Heart left ventricle (tissue), 16 donors: Measurements from ENCODE around the gene NKAIN4. TPM values are rescaled to one million over a fixed set of nuclear protein-coding genes. Genes with fewer than 3 reads are reported as not detected.

Experiments used
- ATAC-seq, 4 donors: fragments of 200-7000 bp; cut with Tn5 transposase; one replicate each; pipeline ENCODE4 v1.9.1; 2020 to 2022; ENCODE audit warnings: moderate library complexity in 4 of 4, mild to moderate bottlenecking in 3 of 4, moderate number of reproducible peaks in 1 of 4
- DNase-seq, 5 donors: peaks; one replicate each; pipeline ENCODE4 v3.0.0-alpha.2; 2020
- H3K27ac ChIP-seq, 12 donors: fragments of 200-600 bp; sonication (generic) in 4 of 12; one replicate each; pipeline versions ENCODE4 v1.5.0 to v1.8.0; 2016 to 2022; ENCODE audit warnings: mild to moderate bottlenecking in 2 of 12
- H3K27me3 ChIP-seq, 9 donors: fragments of 200-600 bp; sonication (generic) in 2 of 9; one replicate each; pipeline versions ENCODE4 v1.5.1 to v1.8.0; 2016 to 2022; ENCODE audit warnings: mild to moderate bottlenecking in 3 of 9
- H3K36me3 ChIP-seq, 9 donors: fragments of 200-600 bp; sonication (generic) in 2 of 9; one replicate each; pipeline versions ENCODE4 v1.5.0 to v1.8.0; 2018 to 2022; ENCODE audit warnings: mild to moderate bottlenecking in 2 of 9
- H3K4me1 ChIP-seq, 12 donors: fragments of 200-600 bp; sonication (generic) in 4 of 12; one replicate each; pipeline versions ENCODE4 v1.5.0 to v1.8.0; 2016 to 2022; ENCODE audit warnings: mild to moderate bottlenecking in 3 of 12
- H3K4me3 ChIP-seq, 12 donors: fragments of 200-600 bp; sonication (generic) in 4 of 12; one replicate each; pipeline versions ENCODE4 v1.5.0 to v1.8.0; 2017 to 2022; ENCODE audit warnings: mild to moderate bottlenecking in 9 of 12, moderate library complexity in 4 of 12
- H3K9me3 ChIP-seq, 12 donors: fragments of 200-600 bp; sonication (generic) in 4 of 12; one replicate each; pipeline versions ENCODE4 v1.5.0 to v1.8.0; 2016 to 2022; ENCODE audit warnings: mild to moderate bottlenecking in 1 of 12
- CTCF ChIP-seq, 12 donors: fragments of 200-600 bp; sonication (generic) in 4 of 12; IDR thresholded peaks; one replicate each; pipeline versions ENCODE4 v1.5.0 to v1.8.0; 2018 to 2022; ENCODE audit warnings: antibody characterized with exemption in 12 of 12, mild to moderate bottlenecking in 5 of 12
- POLR2A ChIP-seq, 2 donors: fragments of 450-650 bp; IDR thresholded peaks; one replicate each; pipeline ENCODE4 v1.6.1; 2017; ENCODE audit warnings: antibody characterized with exemption in 2 of 2, mild to moderate bottlenecking in 2 of 2, moderate library complexity in 2 of 2
- WGBS, 4 donors: extraction: QIAGEN DNeasy Blood & Tissue Kit in 2 of 4; methylation state at CpG; one replicate each; pipeline versions ENCODE4 v1.1.5 to v1.1.7; 2013 to 2018; 5-methylcytosine and 5-hydroxymethylcytosine counted together
- intact Hi-C, 10 donors: fragments of 100-400 bp; cut with DNase I; formaldehyde crosslinking; loops; one replicate each; pipeline versions ENCODE4 v1.11.1 to v1.14.2; 2022
- polyA plus RNA-seq, 2 donors: library from polyadenylated mRNA; stranded (reverse); fragments of 200-250 nt; gene quantifications; one replicate each; pipeline ENCODE4 v1.2.3, GENCODE V29; 2013
- total RNA-seq, 9 donors: library from RNA; depleted of rRNA in 2 of 9; stranded (reverse); fragments of >200 nt in 2 of 9; fragmentation: NEBNext Ultra II Directional in 3 of 9; extraction: Animal tissue kit (Norgen Biotek cat#: 25700) in 3 of 9; gene quantifications; one replicate each; pipeline versions ENCODE4 v1.1.0 to v1.2.4, GENCODE V29; 2016 to 2023
- donor health status: ischemic (EF 13 %, LVEDD 7.1; RV severe dilation, severe dysfunction).
- donor health status: healthy with polysubstance abuse.
- donor health status: DM: no; HTN: yes; CAD: no.
- donor health status: DM: no; HTN: no; CAD: no.
- donor health status: ischemic (EF 25% LVEDD 6.9; RV normal size, moderate dysfunction).
- donor health status: ischemic (EF 25% LVEDD 5.7; RV mildly dilated, moderate dysfunction).
- donor health status: healthy.
- donor health status: DM: yes; HTN: yes; CAD: no.
- donor health status: ischemic (EF 35%, LVEDD 5.7; RV mildly dilated, moderate dysfunction).
- donor health status: nonischemic (EF 11% LVEDD 7.7; RV severe dilation, severe dysfunction).
- donor health status: DM: yes; HTN: yes; CAD: no.
- donor health status: PGD.
- donor health status: ischemic (EF 29% LVEDD 5.4; RV normal size, mild dysfunction).
- donor health status: nonischemic (EF 23%, LVEDD 6.1; RV moderate dilation, normal function).

Gene NKAIN4
- total and polyA plus RNA-seq, 11 donors = not detected

GRCh38 chr20:63262836-63263235 is 8.6 kb upstream of the NKAIN4 start:
- ATAC-seq (no peak), DNase-seq (no peak)
- no peaks in the 10 kb centered on the region for H3K9me3 ChIP-seq
- intact Hi-C loops = no loop called here
- no peak overlapping the region for H3K27ac ChIP-seq
- no peak for TF ChIP-seq POLR2A (IDR thresholded peaks at IDR 0.05)
- no peak for TF ChIP-seq CTCF (IDR thresholded peaks at IDR 0.05)
- peaks cover 8 to 80% (median 21%) of the 10 kb centered on the region in 9 donors for H3K27me3 ChIP-seq
- WGBS, 4 donors = 80 to 86% (median 82%) methylated on average over 5 to 9 of the region's 9 CpGs
- no peak overlapping the region for H3K4me3 ChIP-seq
- no peaks in the 10 kb centered on the region for H3K36me3 ChIP-seq
- no peaks in the 10 kb centered on the region for H3K4me1 ChIP-seq

- H3K36me3 ChIP-seq = no peaks in the 10 kb centered on the region
- no peaks in the 10 kb centered on the region for H3K4me1 ChIP-seq
- H3K27me3 ChIP-seq = peaks cover 8 to 76% (median 18%) of the 10 kb centered on the region in 9 donors
- H3K9me3 ChIP-seq = no peaks in the 10 kb centered on the region
- DNase-seq (no peak), ATAC-seq (no peak)
- intact Hi-C loops = no loop called here
- H3K27ac ChIP-seq = no peak overlapping the region
- no peak overlapping the region for H3K4me3 ChIP-seq
- 34 to 52% (median 48%) methylated on average over 30 of the region's 30 CpGs for whole genome bisulfite sequencing, 4 donors
- TF ChIP-seq CTCF (IDR thresholded peaks at IDR 0.05) (no peak), POLR2A (IDR thresholded peaks at IDR 0.05) (no peak)
Observed at GRCh38 chr20:63261795-63262528, 7.7 kb upstream of the NKAIN4 start.

GRCh38 chr20:63261060-63261794 is 7.0 kb upstream of the NKAIN4 start:
- 47 to 57% (median 51%) methylated on average over 18 to 25 of the region's 25 CpGs for WGBS, 4 donors
- no peak overlapping the region for H3K27ac ChIP-seq
- no peaks in the 10 kb centered on the region for H3K36me3 ChIP-seq
- no peak overlapping the region for H3K4me3 ChIP-seq
- no peak for TF ChIP-seq CTCF (IDR thresholded peaks at IDR 0.05)
- TF ChIP-seq POLR2A (IDR thresholded peaks at IDR 0.05) = no peak
- peaks cover 8 to 80% (median 23%) of the 10 kb centered on the region in 9 donors for H3K27me3 ChIP-seq
- no peaks in the 10 kb centered on the region for H3K4me1 ChIP-seq
- DNase-seq (no peak), ATAC-seq (no peak)
- no peaks in the 10 kb centered on the region for H3K9me3 ChIP-seq
- intact Hi-C loops = no loop called here

- Histone ChIP-seq H3K36me3 (no peaks in the 10 kb centered on the region), H3K4me3 (no peak overlapping the region), H3K4me1 (no peaks in the 10 kb centered on the region), H3K9me3 (no peaks in the 10 kb centered on the region), H3K27ac (no peak overlapping the region), H3K27me3 (peaks cover 8 to 80% (median 23%) of the 10 kb centered on the region in 9 donors)
- no peak for DNase-seq
- no peak for ATAC-seq
- no peak for TF ChIP-seq CTCF (IDR thresholded peaks at IDR 0.05)
- no peak for TF ChIP-seq POLR2A (IDR thresholded peaks at IDR 0.05)
- intact Hi-C loops = no loop called here
- 81 to 88% (median 84%) methylated on average over 13 to 15 of the region's 15 CpGs for WGBS, 4 donors
Observed at GRCh38 chr20:63260521-63260920, 6.3 kb upstream of the NKAIN4 start.
